HepG2 (cell line): ENCODE data around the gene CASKIN1. TPM values are rescaled to one million over a fixed set of nuclear protein-coding genes. Genes with fewer than 3 reads are reported as not detected.
A peak's percentile ranks its signal among the peaks of the same experiment; 100 is the strongest.

Source experiments
- DPF2 ChIP-seq: sonication (generic); formaldehyde crosslinking; IDR thresholded peaks from 2 replicates; pipeline ENCODE4 v1.4.0; 2020; ENCODE audit warnings: mild to moderate bottlenecking, low read depth, missing genetic modification reagents, borderline replicate concordance
- FOXK2 ChIP-seq: fragments of 450-650 bp; IDR thresholded peaks from 2 replicates; pipeline ENCODE4 v1.6.1; 2016
- GABPB1 ChIP-seq: IDR thresholded peaks from 2 replicates; pipeline ENCODE4 v1.6.1; 2016; ENCODE audit warnings: mild to moderate bottlenecking, missing genetic modification reagents, moderate library complexity, missing compliant biosample characterization
- GMEB2 ChIP-seq: IDR thresholded peaks from 2 replicates; pipeline ENCODE4 v1.6.1; 2016; ENCODE audit warnings: missing biosample characterization, missing genetic modification reagents, low read depth
- HNF1B ChIP-seq: sonication (generic); formaldehyde crosslinking; IDR thresholded peaks from 2 replicates; pipeline ENCODE4 v1.5.1; 2020; ENCODE audit warnings: mild to moderate bottlenecking, moderate library complexity, missing genetic modification reagents
- HOXA5 ChIP-seq: sonication (generic); formaldehyde crosslinking; IDR thresholded peaks from 2 replicates; pipeline ENCODE4 v1.4.0; 2020; ENCODE audit warnings: missing genetic modification reagents
- POGZ ChIP-seq: sonication (generic); formaldehyde crosslinking; IDR thresholded peaks from 2 replicates; pipeline ENCODE4 v1.4.0; 2020; ENCODE audit warnings: mild to moderate bottlenecking, missing genetic modification reagents
- SAFB2 ChIP-seq: sonication (generic); formaldehyde crosslinking; IDR thresholded peaks from 2 replicates; pipeline ENCODE4 v1.5.1; 2020; ENCODE audit warnings: missing genetic modification reagents, low read depth, mild to moderate bottlenecking, borderline replicate concordance
- SPEN ChIP-seq: sonication (generic); formaldehyde crosslinking; IDR thresholded peaks from 2 replicates; pipeline ENCODE4 v1.5.1; 2020; ENCODE audit warnings: low read depth, mild to moderate bottlenecking, missing genetic modification reagents
- TEF ChIP-seq: sonication (generic); formaldehyde crosslinking; IDR thresholded peaks from 2 replicates; pipeline ENCODE4 v1.5.0; 2020; ENCODE audit warnings: missing genetic modification reagents
- YEATS4 ChIP-seq: sonication (generic); formaldehyde crosslinking; IDR thresholded peaks from 2 replicates; pipeline ENCODE4 v1.4.0; 2020; ENCODE audit warnings: missing genetic modification reagents, borderline replicate concordance
- ZBTB39 ChIP-seq: sonication (generic); formaldehyde crosslinking; IDR thresholded peaks from 2 replicates; pipeline ENCODE4 v1.5.0; 2020; ENCODE audit warnings: missing genetic modification reagents
- ZFP82 ChIP-seq: sonication (generic); formaldehyde crosslinking; IDR thresholded peaks from 2 replicates; pipeline ENCODE4 v1.5.1; 2020; ENCODE audit warnings: mild to moderate bottlenecking, missing genetic modification reagents, borderline replicate concordance
- ZMYM2 ChIP-seq: sonication (generic); formaldehyde crosslinking; IDR thresholded peaks from 2 replicates; pipeline ENCODE4 v1.8.0; 2022; ENCODE audit warnings: mild to moderate bottlenecking, missing genetic modification reagents
- ZNF282 ChIP-seq: fragments of 450-650 bp; IDR thresholded peaks from 2 replicates; pipeline ENCODE4 v1.6.1; 2018; ENCODE audit not compliant: partially characterized antibody
- ZNF512 ChIP-seq: sonication (generic); formaldehyde crosslinking; IDR thresholded peaks from 2 replicates; pipeline ENCODE4 v1.4.0; 2020; ENCODE audit warnings: mild to moderate bottlenecking, missing genetic modification reagents
- ZNF704 ChIP-seq: sonication (generic); formaldehyde crosslinking; IDR thresholded peaks from 2 replicates; pipeline ENCODE4 v1.8.1; 2023; ENCODE audit warnings: mild to moderate bottlenecking, inconsistent platforms, moderate library complexity, missing genetic modification reagents, borderline replicate concordance
- ZNF766 ChIP-seq: sonication (generic); formaldehyde crosslinking; IDR thresholded peaks from 2 replicates; pipeline ENCODE4 v1.5.0; 2020; ENCODE audit warnings: missing genetic modification reagents, borderline replicate concordance
- polyA plus RNA-seq, 8 experiments: library from polyadenylated mRNA; depleted of rRNA in 3 of 8; stranded (reverse) in 7 of 8; unstranded in 1 of 8; fragments of >200 nt; fragmentation: Illumina TruSeq in 4 of 8; extraction: Trizol in 4 of 8; gene quantifications; 2 replicates each; pipeline versions ENCODE4 v1.2.1 to v1.2.3, GENCODE V29; 2011 to 2016; ENCODE audit warnings: low read depth in 4 of 8, missing spikeins in 1 of 8, mixed read lengths in 1 of 8; ENCODE audit not compliant: insufficient read depth in 1 of 8
- total RNA-seq, 5 experiments: library from RNA; depleted of rRNA; stranded (reverse); fragments of >200 nt; fragmentation: Illumina TruSeq; extraction: Trizol; gene quantifications; 2 replicates each; pipeline ENCODE4 v1.2.3, GENCODE V29; 2016; ENCODE audit warnings: low read depth in 1 of 5

CASKIN1 gene
- total and polyA plus RNA-seq, 2 of the 13 experiments (the other 11 are each of a cell fraction or from before 2014, with no cell fraction given), result 1.2 to 2.2 TPM

- TF ChIP-seq DPF2 (CRISPR knock-in tag) (no peak), SPEN (CRISPR knock-in tag) (peak; percentile 88), GMEB2 (peak; percentile 83), FOXK2 (no peak), GABPB1 (peak; percentile 93), YEATS4 (peak; percentile 83; the same call in 1 of the 2 replicates), HOXA5 (no peak; the same call in 1 of the 2 replicates), ZBTB39 (CRISPR knock-in tag) (no peak), ZFP82 (no peak), ZNF282 (no peak), ZNF704 (no peak; the same call in 1 of the 2 replicates), ZNF512 (CRISPR knock-in tag) (no peak), SAFB2 (no peak), ZNF766 (CRISPR knock-in tag) (peak; percentile 64; the same call in 1 of the 2 replicates), POGZ (CRISPR knock-in tag) (peak; percentile 75), HNF1B (no peak; the same call in 1 of the 2 replicates), ZMYM2 (CRISPR knock-in tag) (0 out of 2 replicates have a peak, but pooled peaks have one; percentile 52), TEF (CRISPR knock-in tag) (0 out of 2 replicates have a peak, but pooled peaks have one; percentile 27)
Measured at GRCh38 chr16:2223221-2223941, 27.0 kb upstream of the CASKIN1 start, which contains the start of gene E4F1 (continued).
